Neuron (in vitro differentiated cells): ENCODE data around the gene GMIP.
"Not testable (repeated sequence)": the region's sequence is repeated elsewhere in the genome, so short reads cannot be mapped to it uniquely, and the experiment has no call there.

Source experiments
- H2AFZ ChIP-seq: one replicate; pipeline ENCODE4 v1.6.1; 2013; ENCODE audit warnings: low read depth, mild to moderate bottlenecking, inconsistent platforms, low read length, moderate library complexity
- H3K27me3 ChIP-seq: one replicate; pipeline ENCODE4 v1.6.1; 2013; ENCODE audit warnings: low read length; ENCODE audit not compliant: insufficient read depth
- H3K36me3 ChIP-seq: one replicate; pipeline ENCODE4 v1.6.1; 2013; ENCODE audit warnings: low read length; ENCODE audit not compliant: insufficient read depth
- H3K4me1 ChIP-seq: one replicate; pipeline ENCODE4 v1.6.1; 2013; ENCODE audit warnings: low read length; ENCODE audit not compliant: insufficient read depth
- H3K4me3 ChIP-seq: 2 replicates; pipeline ENCODE4 v1.5.1; 2013; ENCODE audit warnings: mild to moderate bottlenecking, low read length, moderate library complexity
- H3K9me3 ChIP-seq: one replicate; pipeline ENCODE4 v1.6.1; 2013; ENCODE audit warnings: low read length

GMIP gene

DNA sequence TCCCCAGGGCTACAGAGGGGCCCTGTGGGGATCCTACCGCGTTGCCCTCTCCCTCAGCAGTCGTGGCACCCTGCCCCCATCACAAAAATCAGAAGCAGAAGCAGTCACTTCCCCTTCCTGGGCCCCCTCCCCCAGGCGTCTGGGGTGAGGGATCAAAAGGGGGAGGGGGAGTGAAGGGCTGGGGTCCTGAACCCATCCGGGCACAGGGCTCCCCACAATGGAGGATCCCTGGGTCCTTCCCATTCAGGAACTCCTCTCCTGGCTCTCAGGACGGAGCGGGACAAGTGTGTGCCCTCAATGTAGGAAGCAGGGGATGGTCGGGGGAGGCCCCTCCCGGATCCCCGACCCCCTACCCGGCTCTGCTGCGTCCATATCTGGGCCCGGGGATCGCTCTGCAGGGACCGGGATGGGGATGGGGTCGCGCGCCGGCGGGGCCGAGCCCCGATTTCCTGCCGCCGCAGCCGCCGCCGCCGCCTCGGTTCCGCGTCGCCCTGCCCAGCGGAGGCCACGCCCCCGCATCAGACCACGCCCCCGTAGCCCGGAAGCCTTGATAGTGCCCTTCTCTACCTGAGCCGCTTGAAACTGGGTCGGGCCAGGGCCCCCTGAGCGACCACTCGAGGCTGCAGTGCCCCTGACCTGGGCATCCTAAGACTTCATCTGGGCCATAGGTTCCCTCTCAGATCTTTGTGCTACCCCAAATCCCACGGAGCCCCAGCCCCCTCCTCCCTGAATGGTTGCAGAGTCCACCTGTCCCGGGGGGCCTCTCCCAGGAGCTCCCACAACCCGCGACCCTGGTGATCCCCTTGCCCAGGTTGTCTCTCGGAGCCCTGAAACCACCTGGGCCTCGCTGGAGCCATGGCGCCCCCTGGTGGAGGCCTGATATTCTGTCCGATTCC is at the start of gene GMIP:
GMIP (minus strand) TSS at position 500 of the 896 bp plus-strand sequence; CDS start at position 372, 128 bp downstream.
- H3K27me3 ChIP-seq: no peaks in the 10 kb centered on the region
- peaks cover 4% of the 10 kb centered on the region for H3K4me1 ChIP-seq
- peaks cover 33% of the 10 kb centered on the region for H3K36me3 ChIP-seq
- H2AFZ ChIP-seq: peak within 1 kb of the TSS; percentile 78
- peak within 1 kb of the TSS; percentile 70 for H3K4me3 ChIP-seq
- H3K9me3 ChIP-seq: no peaks in the 10 kb centered on the region

GRCh38 chr19:19691683-19692082 is 48.2 kb upstream of the GMIP start:
- no peak overlapping the region for H2AFZ ChIP-seq
- no peaks in the 10 kb centered on the region for H3K27me3 ChIP-seq
- no peaks in the 10 kb centered on the region for H3K4me1 ChIP-seq
- H3K36me3 ChIP-seq: no peaks in the 10 kb centered on the region
- H3K9me3 ChIP-seq: peaks cover 6% of the 10 kb centered on the region
- H3K4me3 ChIP-seq: no peak overlapping the region

- not testable (repeated sequence) for H3K4me1 ChIP-seq, H3K27me3 ChIP-seq, H3K9me3 ChIP-seq, H3K4me3 ChIP-seq, H3K36me3 ChIP-seq, H2AFZ ChIP-seq
Observed at GRCh38 chr19:19689023-19689422, 45.6 kb upstream of the GMIP start.

DNA sequence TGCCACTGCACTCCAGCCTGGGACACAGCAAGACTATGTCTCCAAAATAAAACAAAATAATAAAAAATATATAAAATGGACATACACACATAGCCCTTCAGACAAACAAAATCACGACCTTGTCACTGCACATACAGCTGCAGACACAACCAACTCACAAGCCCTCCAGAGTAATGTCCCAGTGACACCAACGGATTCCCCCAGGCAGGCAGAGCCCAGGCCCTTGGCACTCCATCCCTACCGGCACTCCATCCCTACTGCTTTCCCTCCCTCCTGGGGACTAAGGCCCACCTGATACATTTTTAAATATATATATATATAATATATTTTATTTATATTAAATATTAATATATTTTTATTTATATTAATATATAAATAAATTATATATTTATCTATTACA is 43.6 kb upstream of the GMIP start:
- Histone ChIP-seq H3K4me1 (no peaks in the 10 kb centered on the region), H3K4me3 (no peak overlapping the region), H3K36me3 (peaks cover 8% of the 10 kb centered on the region), H2AFZ (no peak overlapping the region), H3K27me3 (no peaks in the 10 kb centered on the region), H3K9me3 (peaks cover 9% of the 10 kb centered on the region)

DNA sequence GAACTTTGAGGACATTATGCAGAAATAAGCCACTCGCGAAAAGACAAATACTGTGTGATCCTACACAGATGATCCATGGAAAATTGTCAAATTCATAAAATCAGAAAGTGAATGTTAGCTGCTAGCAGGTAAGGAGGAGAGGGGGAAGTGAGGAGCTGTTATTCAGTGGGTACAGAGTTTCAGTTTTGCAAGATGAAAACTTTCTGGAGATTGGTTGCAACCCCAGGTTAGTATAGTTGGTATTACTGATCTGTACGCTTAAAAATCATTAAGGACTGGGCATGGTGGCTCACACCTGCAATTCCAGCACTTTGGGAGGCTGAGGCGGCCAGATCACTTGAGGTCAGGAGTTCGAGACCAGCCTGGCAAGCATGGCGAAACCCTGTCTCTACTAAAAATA is 43.1 kb upstream of the GMIP start:
- H3K4me1 ChIP-seq: no peaks in the 10 kb centered on the region
- H3K9me3 ChIP-seq: peaks cover 6% of the 10 kb centered on the region
- H3K27me3 ChIP-seq: no peaks in the 10 kb centered on the region
- no peak overlapping the region for H3K4me3 ChIP-seq
- H3K36me3 ChIP-seq: peaks cover 8% of the 10 kb centered on the region
- H2AFZ ChIP-seq: no peak overlapping the region

DNA sequence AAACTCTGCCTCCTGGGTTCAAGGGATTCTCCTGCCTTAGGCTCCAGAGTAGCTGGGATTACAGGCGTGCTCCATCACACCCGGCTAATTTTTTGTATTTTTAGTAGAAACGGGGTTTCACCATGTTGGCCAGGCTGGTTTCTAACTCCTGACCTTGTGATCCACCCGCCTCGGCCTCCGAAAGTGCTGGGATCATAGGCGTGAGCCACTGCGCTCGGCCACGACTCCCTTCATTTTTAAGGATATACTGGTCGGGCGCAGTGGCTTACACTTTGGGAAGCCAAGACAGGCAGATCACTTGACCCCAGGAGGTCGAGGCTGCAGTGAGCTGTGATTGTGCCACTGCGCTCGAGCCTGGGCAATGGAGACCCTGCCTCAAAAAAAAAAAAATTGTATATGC is 42.7 kb upstream of the GMIP start:
- peaks cover 11% of the 10 kb centered on the region for H3K36me3 ChIP-seq
- not testable (repeated sequence) for H3K27me3 ChIP-seq, H3K4me1 ChIP-seq, H3K9me3 ChIP-seq, H3K4me3 ChIP-seq, H2AFZ ChIP-seq

GRCh38 chr19:19679176-19680073 is 36.0 kb upstream of the GMIP start:
- Histone ChIP-seq H3K4me1 (no peaks in the 10 kb centered on the region), H2AFZ (no peak overlapping the region), H3K36me3 (peaks cover 62% of the 10 kb centered on the region), H3K27me3 (no peaks in the 10 kb centered on the region), H3K9me3 (peaks cover 57% of the 10 kb centered on the region), H3K4me3 (no peak overlapping the region)

GRCh38 chr19:19677579-19677978 is 34.1 kb upstream of the GMIP start:
- Histone ChIP-seq H3K27me3 (no peaks in the 10 kb centered on the region), H3K36me3 (peaks cover 68% of the 10 kb centered on the region), H3K4me1 (no peaks in the 10 kb centered on the region), H2AFZ (no peak overlapping the region), H3K4me3 (no peak overlapping the region), H3K9me3 (peaks cover 62% of the 10 kb centered on the region)

DNA sequence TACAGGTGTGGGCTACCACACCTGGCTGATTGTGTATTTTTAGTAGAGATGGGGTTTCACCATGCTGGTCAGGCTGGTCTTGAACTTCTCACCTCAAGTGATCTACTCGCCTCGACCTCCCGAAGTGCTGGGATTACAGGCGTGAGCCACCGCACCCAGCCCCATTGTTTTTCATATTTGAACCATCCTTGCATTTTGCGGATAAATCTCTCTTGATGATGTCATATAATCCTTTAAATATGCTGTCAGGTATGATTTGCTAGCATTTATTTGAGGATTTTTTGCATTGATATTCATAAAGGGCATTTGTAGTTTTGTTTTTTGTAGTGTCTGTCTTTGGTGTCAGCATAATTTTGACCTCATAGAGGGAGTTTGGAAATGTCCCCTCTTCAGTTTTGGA is 30.9 kb upstream of the GMIP start:
- Histone ChIP-seq H3K9me3 (peaks cover 47% of the 10 kb centered on the region), H2AFZ (no peak overlapping the region), H3K4me1 (peaks cover 5% of the 10 kb centered on the region), H3K27me3 (no peaks in the 10 kb centered on the region), H3K36me3 (peaks cover 57% of the 10 kb centered on the region), H3K4me3 (no peak overlapping the region)

GRCh38 chr19:19672816-19673215 is 29.4 kb upstream of the GMIP start:
- Histone ChIP-seq H3K27me3 (no peaks in the 10 kb centered on the region), H3K4me1 (peaks cover 11% of the 10 kb centered on the region), H3K36me3 (peaks cover 42% of the 10 kb centered on the region), H3K9me3 (peaks cover 32% of the 10 kb centered on the region), H2AFZ (no peak overlapping the region), H3K4me3 (no peak overlapping the region)

DNA sequence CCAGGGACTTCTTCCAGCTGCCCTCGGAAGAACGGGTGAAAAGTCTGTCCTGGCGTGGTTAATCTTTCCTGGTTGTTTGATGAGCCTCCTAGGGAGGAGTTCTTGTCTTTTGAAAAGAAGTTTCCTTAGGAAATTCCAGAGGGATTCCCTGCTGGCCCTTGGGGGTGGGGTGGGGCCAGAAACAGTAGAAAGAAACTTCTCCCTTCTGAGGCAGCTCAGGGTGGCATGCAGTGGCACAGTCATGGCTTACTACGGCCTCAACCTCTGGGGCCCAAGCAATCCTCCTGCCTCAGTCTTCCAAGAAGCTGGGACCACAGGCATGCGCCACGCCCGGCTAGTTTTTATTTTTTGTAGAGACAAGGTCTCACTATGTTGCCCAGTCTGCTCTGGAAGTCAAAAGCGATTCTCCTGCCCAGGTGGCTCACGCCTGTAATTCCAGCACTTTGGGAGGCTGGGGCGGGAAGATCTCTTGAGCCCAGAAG is 26.7 kb upstream of the GMIP start:
- H3K4me1 ChIP-seq: peaks cover 11% of the 10 kb centered on the region
- H3K36me3 ChIP-seq: peaks cover 21% of the 10 kb centered on the region
- H3K4me3 ChIP-seq: peak overlapping the region; percentile 53
- H3K9me3 ChIP-seq: peaks cover 16% of the 10 kb centered on the region
- no peak overlapping the region for H2AFZ ChIP-seq
- H3K27me3 ChIP-seq: no peaks in the 10 kb centered on the region

DNA sequence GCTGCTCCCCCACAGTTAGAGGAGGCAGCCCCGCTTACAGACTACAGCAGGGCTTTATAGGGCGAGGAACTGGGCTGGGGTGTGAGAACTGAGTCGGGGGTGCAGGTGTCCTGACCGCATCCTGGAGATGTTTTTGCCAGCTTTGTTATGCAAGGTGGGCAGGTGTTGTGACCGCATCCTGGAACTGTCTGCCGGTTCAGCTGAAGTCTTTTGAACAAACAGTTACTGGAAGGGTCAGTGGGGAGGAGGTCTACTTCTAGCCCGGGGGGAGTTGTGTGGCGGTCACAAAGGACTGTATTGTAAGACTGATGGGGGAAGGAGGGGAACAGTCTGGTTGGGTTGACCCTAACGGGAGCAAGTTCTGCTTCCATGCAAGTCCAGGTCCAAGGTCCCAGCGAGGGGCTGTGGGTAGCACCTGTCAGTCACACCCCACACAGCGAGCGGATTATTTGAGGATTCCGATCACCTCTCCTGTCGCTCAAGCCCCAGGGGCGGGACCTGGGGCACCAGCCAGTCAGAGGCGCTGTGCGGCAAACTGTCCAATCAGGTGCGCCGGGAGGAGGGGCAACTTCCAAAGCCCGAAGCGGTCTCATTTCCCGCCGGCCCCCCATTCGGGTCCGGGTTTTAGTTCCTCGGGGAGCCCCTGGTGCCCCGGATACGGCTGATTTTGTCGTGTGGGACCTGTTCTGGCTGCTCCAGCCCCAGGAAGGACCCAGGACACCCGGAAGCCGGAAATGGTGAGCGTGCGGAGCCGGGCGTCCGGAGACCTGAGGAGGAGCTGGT is 25.0 kb upstream of the GMIP start, which contains the start of gene ZNF101:
ZNF101 (plus strand) TSS at position 610 of the 783 bp plus-strand sequence; CDS start at position 735, 125 bp downstream.
- Histone ChIP-seq H3K36me3 (peaks cover 12% of the 10 kb centered on the region), H3K4me1 (peaks cover 11% of the 10 kb centered on the region), H2AFZ (peak within 1 kb of the TSS; percentile 47), H3K4me3 (peak within 1 kb of the TSS; percentile 53), H3K27me3 (no peaks in the 10 kb centered on the region), H3K9me3 (peaks cover 8% of the 10 kb centered on the region)
